GM19397 (cell line): ENCODE results near the gene KCNMB2.
"Not testable (repeated sequence)": the region's sequence is repeated elsewhere in the genome, so short reads cannot be mapped to it uniquely, and the experiment has no call there.

ENCODE experiments used
- ATAC-seq: cut with Tn5 transposase; IDR thresholded peaks from one replicate; pipeline ENCODE4 v1.9.1; 2021; ENCODE audit warnings: mild to moderate bottlenecking, moderate library complexity; ENCODE audit not compliant: unreplicated experiment

KCNMB2 gene

GRCh38 chr3:178847190-178847589, 311.0 kb downstream of the KCNMB2 start:
- ATAC-seq, result no peak

DNA sequence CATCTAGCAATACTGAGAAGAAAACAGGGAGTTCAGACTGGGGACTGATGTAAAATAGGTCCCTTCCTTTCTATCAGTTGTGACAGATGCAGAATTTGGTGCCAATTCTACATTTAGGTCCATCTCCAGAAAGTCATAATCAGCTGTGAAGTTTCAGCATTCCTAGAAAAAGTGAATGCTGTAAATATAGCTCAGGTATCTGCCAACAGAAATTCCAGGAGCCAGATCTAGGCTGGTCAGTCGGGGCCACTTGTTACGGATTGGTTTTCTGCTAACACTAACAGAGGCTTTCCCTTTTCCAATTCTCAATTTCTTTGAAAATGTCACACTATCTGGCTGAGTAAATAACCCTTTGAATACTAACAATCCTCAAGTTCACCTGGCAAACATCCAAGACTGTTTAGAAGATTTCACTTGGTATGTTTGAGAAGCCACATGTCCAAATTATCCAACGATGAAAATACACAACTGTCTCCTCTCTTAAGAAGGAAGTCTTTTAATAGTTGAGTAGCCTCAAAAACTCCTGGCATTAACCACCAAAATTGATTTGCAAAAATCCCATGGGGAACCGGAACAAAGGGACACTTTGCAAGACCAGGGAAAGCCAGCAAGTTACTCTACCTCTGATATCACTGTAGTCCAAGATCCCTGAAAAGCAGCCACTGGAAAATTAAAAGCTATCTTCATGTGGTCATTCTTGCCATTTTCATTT, 313.1 kb downstream of the KCNMB2 start:
- no peak for ATAC-seq

- ATAC-seq, result no peak
These were observed 314.4 kb downstream of the KCNMB2 start for GRCh38 chr3:178850450-178851190.

GRCh38 chr3:178851564-178851963, 315.3 kb downstream of the KCNMB2 start:
- no peak for ATAC-seq

DNA sequence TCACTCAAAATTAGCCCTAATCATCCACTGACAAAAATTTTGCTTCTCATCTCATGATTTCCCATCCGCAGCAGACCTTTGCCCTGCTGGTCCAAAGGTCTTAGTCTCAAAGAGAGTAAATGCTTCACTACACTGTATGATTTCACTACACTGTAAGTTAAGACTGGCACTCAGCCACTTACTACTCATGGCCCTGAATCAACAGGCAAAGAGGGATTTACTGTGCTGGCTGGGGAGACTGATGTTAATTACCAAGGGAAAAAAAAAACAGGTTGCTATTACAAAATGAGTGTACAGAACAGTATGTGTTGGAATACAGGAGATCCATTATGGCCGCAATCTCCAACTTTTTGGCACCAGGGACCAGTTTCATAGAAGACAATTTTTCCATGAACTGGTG, 320.6 kb downstream of the KCNMB2 start:
- no peak for ATAC-seq

GRCh38 chr3:178859386-178859785, 323.1 kb downstream of the KCNMB2 start:
- ATAC-seq, result no peak

GRCh38 chr3:178859900-178860436, 323.7 kb downstream of the KCNMB2 start:
- not testable (repeated sequence) for ATAC-seq

DNA sequence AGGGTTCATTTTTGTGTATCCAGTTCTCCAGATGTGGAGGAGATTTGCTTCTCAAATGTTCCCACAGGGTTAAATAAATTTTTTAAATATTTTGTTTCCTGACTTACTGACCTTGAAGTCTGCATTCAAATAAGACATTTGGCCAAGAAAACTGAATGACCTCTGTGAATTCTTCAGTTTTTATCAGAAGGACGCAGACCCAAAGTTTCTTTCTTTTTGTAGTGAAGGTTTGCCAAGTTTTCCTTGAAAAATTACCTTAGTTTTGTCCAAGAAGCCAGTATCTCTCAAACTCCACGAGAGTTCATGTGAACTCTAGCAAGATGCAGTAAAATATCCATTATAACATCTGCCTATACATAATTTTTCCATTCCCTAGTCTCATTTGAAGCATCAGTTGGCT, 332.4 kb downstream of the KCNMB2 start:
- no peak for ATAC-seq

DNA sequence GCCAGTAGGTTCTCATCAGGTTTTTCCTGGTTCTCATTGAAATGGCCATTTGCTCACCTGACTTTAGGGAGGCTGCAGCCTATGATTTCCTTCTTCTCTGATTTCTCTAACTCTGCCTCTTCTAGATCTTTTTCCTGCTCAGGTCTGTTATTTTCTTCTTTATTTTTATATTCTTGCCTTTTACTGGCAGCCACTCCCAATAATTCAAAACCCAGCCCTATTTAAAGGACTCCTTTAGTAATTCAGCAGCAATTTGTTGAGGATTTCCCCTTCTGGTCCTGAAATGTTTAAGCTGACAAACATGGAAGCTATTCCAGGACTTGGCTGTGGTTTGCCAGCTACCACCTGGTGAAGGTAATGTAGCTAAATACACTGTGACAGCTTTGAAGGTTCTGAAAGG, 333.8 kb downstream of the KCNMB2 start:
- no peak for ATAC-seq

DNA sequence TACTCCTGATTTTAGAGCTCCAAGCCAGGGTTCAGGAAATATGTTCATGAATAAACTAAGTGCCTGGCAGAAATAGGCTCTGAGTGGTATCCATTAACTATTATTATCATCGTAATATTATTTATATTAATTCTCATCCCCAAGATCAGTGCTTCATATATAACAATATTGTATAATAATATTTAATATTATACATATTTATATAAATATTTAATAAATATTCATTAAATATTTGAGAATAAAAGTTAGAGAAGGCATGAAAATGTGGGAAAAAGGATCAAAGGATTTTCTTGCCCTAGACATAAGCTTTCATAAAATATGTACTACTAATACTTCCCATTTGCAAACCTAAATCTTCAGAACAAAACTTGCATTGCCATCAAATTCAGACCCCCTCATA, 338.9 kb downstream of the KCNMB2 start:
- no peak for ATAC-seq

DNA sequence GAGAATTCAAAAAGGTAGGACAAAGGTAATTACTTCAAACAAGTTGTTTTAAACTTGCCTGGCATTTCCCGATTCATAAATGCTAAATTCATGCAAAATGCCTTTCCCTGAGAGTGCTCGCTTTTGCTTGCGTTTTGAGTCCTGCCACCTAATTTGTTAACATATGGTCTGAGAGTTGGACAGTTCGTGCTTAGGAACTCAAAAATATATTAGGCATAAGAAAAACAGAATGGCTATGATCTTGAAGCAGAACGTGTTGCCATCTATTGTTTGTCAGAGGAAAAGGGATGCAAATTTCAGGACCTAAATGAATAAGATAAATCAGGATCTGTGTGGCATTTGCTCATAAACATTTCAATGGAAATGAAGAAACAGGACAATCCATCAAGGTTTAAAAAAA, 339.6 kb downstream of the KCNMB2 start:
- no peak for ATAC-seq

- no peak for ATAC-seq
These were observed 344.0 kb downstream of the KCNMB2 start for GRCh38 chr3:178880274-178880673.
